HG02973 (cell line): ENCODE data around the gene IFNA1.
"Not testable (repeated sequence)": the region's sequence is repeated elsewhere in the genome, so short reads cannot be mapped to it uniquely, and the experiment has no call there.

Source experiments
- ATAC-seq: cut with Tn5 transposase; IDR thresholded peaks from one replicate; pipeline ENCODE4 v1.9.1; 2021; ENCODE audit warnings: moderate library complexity; ENCODE audit not compliant: unreplicated experiment

IFNA1 gene

DNA sequence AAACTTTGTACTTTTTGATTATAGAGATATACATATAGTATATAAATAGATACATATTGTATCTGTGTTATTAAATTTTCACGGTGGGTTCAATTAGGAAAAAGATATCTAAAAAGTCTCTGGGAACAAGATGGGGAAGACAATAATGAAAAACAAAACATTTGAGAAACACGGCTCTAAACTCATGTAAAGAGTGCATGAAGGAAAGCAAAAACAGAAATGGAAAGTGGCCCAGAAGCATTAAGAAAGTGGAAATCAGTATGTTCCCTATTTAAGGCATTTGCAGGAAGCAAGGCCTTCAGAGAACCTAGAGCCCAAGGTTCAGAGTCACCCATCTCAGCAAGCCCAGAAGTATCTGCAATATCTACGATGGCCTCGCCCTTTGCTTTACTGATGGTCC, at the start of gene IFNA1:
TSS of gene IFNA1 (plus strand) at position 301 of the 400 bp plus-strand sequence. CDS start at position 370, 69 bp downstream.
- no peak for ATAC-seq

DNA sequence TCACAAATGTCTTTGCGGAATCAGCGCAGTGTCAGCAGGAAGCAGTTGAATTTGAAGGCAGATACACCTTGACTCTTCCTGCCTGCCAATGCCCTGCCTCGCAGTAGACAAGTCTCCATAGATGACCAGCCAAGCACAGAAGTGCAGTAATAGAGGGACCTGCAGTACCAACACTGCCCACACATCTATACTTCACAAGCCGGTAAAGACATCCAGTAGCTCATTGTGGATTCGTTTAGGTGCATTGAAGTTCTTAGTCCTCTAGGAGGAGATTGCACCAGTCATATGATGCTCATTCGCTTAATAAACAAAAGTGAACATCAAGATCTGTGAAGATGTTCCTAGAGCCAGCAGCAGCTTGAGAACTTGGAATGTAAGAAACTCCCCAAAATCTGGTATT, 48.0 kb upstream of the IFNA1 start:
- ATAC-seq: peak; percentile 86

DNA sequence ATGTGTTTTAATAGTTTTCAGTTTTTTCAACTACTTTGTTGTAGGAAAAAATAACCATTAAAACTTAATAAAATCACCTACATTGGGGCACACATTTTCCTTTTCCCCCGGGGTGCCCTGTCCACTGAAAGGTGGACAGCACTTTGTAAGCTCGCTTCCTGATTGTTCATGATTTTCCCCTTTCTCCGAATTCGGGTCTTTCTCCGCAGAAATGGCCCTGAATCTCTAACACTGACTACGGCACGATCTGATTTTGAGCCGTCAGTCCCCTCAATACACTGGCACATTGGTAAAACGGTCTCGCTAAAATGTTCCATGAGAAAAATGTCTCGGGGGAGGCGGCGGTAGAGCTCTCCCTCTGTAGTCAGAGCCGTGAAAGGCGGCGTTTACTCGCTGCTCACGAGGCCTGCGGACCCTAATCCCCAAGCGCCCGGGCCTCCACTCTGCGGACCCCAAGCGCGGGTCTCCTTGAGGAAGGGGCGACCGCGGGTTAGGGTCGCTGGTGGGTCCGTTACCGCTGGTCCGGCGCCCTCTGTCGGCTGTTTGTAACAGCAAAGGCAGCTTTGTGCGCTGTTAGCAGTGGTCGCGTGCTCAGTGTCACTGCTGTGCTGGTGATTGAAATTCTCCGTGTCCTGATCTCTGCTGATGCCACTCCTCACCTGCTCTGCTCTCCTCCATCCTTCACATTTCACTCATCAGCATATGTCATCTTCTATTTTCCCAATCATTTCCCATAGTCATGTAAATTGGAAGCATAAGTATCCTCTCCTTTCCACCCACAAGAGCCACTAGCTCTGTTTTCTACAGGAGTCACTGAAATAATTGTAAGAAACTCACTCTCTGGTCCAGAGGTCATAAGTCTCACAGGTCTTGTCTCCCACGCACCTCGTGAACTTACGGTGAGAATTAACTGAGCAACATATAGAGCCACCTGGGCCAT, 44.2 kb upstream of the IFNA1 start:
- ATAC-seq: no peak

DNA sequence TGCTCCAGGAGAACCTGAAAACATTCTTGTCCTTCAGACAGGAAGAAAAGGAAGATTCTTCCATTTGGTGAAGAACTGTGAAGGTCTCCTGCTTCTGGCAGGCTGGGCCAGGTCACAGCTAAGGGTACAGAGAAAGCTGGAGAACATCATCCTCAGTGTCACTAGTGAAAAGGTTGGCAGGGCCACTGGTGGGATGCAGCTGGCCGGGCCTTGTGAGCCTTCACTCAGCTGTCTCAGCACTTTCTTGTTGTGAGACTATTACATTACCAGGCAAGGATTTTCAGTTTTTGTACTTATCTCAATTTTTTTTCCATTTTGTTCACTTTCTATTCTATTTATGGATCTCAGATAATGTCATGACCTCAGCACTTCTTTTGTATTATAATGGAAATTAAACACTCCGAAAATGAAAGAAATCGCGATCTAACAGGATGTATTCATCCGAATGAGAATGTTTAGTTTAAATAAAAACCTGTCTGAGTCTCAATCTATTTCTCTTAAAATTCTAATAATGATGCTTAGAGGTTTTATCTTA, 41.2 kb upstream of the IFNA1 start:
- no peak for ATAC-seq

DNA sequence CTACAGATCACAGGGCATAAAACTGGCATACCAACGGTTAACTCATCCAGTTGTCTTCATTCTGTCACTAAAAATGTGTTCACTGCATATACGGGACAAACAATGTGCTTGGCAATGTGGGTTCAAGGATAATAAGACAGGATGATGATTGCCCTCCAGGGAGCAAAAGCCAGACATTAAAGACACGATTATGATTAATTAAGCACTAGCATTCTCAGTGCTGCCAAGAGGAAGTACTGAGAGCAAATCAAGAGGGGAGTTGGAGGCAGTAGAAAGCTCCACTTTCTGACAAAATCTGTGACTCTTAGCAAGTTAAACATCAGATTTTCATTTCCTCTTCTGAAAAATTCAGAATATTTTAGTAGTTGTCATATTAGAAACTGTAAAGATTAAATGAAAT, 40.3 kb upstream of the IFNA1 start:
- ATAC-seq: no peak

DNA sequence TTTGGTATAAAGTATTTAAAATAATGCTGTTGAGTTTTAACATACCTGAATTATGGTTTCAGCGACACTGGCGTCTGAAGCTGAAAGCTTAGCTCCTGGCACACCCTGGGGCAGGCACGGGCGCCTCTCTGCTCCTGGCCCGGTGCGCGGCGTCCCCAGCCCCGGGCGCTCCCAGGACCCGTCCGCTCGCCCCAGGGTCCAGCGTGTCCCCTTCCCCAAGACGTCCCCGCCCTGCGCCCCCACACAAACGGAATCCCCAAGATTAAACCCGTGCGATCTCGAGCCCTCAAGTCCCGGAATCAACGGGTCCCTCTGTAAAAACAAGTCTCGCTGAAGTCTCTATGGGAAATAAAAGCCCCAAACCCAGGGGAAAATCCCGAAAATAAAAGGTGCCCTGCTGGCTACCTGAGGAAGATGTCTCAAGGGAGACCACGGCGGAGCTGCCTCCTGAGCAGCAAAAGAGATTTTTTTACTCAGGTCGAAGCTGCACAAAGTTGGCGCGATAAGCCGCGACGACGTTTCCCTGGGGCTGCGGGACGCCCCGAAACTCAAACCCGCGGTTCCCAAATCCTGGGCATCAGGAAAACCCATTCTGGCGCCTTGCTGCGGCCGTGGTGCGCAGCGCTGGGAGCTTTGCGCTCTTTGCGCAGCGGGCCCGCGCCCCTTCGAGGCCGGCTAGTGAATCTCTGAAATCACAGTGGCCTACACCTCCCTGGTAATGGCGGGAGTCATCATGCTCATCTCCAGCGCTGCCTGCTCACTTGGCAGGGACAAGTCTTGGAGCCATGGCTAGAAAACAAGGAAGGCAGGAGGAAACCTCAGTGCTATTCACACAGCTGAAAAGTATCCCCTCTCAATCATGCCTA, 37.6 kb upstream of the IFNA1 start:
- ATAC-seq: no peak

DNA sequence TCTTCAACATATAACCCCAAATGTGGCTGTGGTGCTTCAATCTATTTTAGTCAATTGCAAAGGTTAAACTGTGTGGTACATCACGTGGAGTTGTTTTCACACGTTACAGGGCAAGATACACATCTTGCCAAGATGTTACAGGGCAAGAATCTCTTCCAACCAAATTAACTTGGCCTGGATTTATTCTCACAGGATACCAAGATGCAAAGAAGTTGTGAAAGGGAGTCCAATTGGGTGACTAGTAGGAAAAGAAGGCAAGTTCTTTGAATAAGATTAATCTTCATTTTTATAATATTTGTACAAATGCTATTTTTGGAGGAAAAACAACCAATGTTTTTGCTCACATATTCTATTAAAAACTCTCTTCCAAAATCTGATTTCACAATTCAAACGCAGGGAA, 36.1 kb upstream of the IFNA1 start:
- no peak for ATAC-seq

DNA sequence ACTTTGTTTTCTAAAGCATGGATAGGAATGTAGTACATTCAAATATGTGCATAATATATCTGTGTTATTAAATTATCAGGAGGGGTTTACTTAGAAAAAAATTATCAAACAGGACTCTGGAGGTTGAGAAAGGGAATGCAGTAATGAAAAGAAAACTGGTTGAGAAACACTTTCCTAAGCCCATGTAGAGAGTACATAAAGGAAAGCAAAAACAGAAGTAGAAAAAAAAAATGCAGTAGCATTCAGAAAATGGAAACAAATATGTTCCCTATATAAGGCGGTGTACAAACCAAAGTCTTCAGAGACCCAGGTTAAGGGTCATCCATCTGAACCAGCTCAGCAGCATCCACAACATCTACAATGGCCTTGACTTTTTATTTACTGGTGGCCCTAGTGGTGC, 31.4 kb upstream of the IFNA1 start, which contains the start of gene IFNA8:
TSS of gene IFNA8 (plus strand) at position 301 of the 400 bp plus-strand sequence. CDS start at position 361, 60 bp downstream.
- no peak for ATAC-seq

DNA sequence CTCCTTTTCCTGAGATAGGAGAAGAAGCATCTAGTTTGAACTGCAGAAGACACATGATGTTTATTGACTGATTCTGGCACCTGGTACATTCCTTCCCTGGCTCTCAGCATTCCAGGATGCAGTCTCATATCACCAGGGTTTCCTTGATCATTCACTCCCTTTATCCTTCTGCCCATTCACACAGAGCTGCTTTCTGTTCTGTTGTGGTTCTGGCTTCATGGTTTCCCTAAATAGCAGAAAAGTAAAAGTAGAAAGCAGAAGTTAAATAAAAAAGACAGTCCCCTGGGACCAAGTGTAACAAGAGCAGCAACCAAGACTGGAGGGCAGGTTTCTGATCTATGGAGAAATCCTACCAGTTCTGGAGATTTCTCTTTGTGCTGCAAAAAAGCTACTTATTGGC, 28.1 kb upstream of the IFNA1 start:
- no peak for ATAC-seq

DNA sequence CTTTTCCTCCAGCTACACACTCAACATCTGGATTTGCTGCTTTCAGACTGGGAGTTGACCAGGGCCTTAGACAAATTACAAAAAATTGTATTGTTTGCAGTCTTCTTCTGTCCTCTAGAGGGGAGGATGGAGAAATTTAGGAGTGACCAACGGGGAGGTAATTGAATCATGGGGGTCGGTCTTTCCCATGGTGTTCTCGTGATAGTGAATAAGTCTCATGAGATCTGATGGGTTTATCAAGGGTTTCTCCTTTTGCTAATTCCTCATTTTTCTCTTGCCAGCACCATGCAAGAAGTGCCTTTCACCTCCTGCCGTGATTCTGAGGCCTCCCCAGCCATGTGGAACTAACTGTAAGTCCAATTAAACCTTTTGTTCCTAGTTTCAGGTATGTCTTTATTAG, 27.1 kb upstream of the IFNA1 start:
- ATAC-seq: no peak

DNA sequence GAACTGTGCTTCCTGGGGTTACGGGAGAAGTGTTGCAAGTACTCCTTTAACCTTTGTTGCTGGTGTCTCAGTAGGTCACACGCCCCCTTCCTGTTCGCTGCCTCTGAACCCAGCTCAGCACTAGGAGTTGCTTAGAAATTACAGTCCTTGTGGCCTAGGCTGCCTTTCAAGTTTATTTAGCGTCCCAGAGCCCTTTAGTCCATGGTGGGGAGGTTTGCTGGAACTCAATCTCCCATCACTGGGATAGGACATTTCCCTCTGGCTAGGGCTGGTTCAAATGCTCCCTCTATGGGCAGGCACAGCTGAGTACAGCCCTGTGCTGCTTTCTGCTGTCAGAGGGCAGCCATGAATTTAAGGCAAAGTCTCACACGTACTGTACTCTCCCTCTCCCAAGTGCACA, 26.6 kb upstream of the IFNA1 start:
- ATAC-seq: no peak

DNA sequence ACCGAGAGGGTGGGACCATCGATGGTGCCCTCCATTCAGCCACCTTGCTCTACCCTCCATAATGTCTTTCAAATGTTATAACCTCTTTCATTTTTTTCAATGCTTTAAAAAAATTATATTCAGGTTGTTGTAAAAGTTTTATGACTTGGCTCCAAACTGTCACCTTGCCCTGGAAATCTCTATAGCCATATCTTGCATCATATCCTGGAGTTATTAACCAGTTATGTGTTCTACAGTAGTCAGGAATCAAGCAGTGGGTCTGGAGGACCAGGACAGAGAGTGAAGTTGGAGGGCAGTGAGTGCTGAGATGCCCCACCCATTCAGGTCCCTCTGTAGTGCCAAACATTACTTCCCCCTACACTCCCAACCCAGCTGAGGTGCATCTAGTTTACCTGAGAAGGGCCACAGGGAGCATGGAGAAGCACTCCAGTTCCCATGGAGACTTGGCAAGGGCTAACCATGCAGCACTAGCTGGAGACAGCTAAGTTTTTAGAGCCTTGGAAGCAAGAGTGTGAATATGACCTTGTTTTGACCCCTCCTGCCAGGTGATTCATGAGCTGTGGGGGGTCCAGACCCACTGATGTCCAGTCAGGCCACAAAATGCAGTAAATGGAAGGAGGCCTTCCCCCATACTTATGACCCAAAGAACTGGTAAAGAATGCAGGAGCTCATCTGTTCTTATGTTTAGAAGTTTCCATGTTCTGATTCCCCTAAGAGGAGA, 25.9 kb upstream of the IFNA1 start:
- no peak for ATAC-seq

DNA sequence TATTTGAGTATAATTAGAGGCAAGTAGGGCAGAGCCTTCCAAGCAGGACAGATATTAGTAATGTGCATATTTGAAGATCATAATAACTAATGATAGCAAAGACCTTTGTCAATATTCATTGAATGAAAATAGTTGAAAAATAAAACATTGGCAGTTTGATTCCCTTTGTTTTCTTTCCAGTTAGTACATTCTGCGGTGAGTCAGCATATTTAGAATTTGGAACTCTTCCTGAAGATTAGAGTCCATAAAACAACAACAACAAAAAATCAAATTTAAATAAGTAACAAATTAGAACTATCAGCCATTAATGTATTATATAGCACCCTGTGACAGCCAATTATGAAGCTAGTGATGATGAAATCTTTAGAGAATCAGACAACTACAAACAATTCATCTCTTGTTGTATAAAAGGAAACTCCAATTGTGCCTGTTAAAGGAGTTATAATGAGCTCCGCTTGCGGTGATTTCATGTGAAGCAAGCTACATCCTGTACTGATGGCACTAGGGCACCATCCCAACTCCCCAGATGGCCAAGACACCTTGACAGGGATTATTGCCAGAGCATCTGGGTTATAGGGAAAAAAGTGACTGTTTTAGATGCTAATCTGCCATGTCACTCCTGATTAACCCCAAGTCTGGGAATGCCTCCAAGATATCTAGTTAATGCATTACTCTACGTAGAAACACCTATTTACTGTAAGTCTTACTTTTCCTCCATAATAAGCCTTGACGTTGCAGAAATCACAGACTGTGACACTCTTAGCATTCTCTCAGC, 24.6 kb upstream of the IFNA1 start:
- ATAC-seq: no peak

DNA sequence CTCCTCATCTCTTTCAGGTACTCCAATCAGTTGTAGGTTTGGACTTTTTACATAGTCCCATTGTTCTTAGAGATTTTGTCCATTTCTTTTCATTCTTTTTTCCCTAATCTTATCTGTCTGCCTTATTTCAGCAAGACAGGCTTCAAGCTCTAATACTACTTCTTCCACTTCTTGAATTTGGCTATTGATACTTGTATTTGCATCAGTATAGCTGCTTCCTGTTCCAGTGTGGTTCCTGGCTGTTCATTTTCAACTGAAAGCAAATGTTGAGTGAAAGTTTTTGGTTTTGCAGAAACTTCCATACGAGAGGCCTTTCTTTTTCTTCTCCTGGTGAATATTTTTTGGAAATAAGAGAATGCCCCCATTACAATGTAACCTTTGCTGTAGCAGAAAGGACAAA, 12.0 kb upstream of the IFNA1 start:
- ATAC-seq: no peak

DNA sequence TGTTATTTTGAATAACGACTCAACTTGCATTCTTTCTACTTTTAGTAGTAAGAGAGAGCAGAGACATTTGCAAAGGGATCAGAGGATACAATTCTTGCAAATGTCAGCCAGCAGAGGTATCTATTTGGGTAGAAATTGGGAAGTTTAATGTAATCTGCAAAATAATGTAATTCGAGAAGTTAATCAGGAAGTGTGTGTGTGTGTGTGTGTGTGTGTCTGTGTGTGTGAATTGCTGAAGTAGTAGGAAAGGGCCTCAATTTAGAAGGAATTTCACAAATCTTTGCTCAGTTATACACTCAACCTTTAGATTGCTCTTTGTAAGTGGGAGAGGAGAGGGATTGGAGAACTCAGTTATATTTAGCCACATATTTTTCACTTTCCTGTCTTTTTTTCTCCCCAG, 11.0 kb upstream of the IFNA1 start:
- ATAC-seq: no peak

DNA sequence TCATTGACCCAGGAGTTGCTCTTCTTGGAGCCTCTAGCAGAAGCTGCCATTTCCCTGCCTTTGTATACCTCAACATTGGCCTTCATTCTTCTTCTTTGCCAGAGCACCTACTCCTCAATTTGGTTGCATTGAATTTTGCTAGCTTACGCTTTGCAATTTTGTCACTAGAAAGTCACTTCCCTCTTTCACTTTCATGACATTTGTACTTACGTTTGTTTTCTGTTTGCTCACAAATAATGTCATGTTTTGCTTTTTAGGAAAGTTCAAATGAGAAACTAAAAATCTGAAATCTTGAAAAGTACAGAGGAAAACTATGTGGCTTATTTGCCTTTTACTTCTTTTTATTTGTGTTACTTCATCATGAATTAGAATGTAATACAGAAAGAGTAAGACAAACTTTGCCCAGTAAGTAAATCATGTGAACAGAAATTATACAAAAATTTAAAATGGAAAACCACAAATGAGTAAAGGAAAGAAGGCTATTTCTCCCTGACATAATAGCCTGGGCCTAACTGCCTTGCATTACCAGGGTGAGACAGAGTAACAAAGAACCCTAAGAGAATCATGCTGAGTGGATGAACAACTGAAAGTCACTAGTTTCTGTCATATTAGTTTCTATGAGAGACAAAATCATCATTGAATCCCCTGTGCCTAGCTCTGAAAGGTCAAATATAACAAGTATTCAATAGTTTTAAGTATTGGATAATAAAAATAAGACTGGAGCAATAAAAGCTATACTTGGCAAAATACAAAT, 7.4 kb upstream of the IFNA1 start:
- ATAC-seq: peak; percentile 59

DNA sequence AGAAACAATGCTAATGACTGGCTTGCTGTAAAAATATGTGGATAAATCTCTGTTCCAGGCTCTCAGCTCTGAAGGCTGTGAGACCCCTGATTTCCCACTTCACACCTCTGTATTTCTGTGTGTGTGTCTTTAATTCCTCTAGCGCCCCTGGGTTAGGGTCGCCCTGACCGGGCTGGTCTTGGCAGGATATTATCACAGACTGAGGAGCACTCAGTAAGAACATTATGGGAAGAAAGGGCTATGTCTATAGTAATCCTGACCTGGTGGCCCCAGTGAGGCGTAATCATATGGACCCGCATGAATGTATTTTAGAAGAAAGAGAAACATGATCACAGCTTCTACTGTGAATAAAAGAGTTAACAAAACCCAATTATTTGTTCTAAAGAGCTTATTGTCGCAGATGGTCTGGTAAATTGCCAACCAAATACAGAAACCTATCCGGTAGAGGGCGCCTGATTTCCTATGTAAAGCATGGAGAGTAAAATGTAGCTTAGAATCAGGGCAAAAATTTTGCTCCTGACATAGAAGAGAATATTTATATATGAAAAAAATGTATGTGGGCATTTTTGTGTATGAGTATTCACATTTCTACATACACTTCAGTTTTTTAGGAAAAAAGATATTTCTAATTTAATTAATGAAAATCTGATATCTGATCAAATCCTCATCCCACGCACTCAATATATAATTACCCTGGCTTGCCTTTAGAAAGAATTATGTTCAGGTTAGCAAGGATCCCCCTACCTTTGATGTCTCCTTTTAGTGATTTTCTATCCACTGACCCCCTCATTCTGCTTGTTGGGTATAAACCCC, 5.8 kb upstream of the IFNA1 start:
- ATAC-seq: no peak

DNA sequence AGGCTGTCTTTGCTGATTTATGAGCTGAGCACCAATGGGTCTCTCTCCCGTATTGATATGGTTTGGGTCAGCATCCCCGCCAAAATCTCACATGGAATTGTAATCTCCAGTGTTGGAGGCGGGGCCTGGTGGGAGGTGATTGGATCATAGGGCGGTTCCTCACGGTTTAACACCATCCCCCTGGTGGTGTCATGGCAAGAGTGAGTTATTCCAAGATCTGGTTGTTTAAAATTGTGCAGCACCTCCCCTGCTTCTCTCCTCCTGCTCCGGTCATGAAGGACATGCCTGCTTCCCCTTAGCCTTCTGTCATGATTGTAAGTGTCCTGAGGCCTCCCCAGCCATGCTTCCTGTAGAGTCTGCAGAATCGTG, 5.2 kb upstream of the IFNA1 start:
- not testable (repeated sequence) for ATAC-seq
